SK-N-SH (cell line): ENCODE data around the gene SRRM4.

Source experiments
- CHD2 ChIP-seq: fragments of 150-350 bp; IDR thresholded peaks from 2 replicates; pipeline ENCODE4 v1.6.1; 2018; ENCODE audit warnings: low read length; ENCODE audit not compliant: partially characterized antibody
- CTCF ChIP-seq: fragments of 200-600 bp; sonication (generic); IDR thresholded peaks from 2 replicates; pipeline ENCODE4 v1.6.1; 2017; ENCODE audit warnings: antibody characterized with exemption, mild to moderate bottlenecking, moderate library complexity
- GABPA ChIP-seq: IDR thresholded peaks from 2 replicates; pipeline ENCODE4 v1.4.0; 2012; ENCODE audit warnings: low read depth, mild to moderate bottlenecking
- GATA2 ChIP-seq: sonication (generic); formaldehyde crosslinking; IDR thresholded peaks from 2 replicates; pipeline ENCODE4 v1.5.0; 2020; ENCODE audit warnings: mild to moderate bottlenecking, missing genetic modification reagents
- MAX ChIP-seq: IDR thresholded peaks from 2 replicates; pipeline ENCODE4 v1.4.0; 2012; ENCODE audit warnings: low read depth
- NRF1 ChIP-seq: IDR thresholded peaks from 2 replicates; pipeline ENCODE4 v1.6.1; 2012; ENCODE audit warnings: low read depth, mild to moderate bottlenecking, low read length
- POLR2AphosphoS5 ChIP-seq: IDR thresholded peaks from 2 replicates; pipeline ENCODE4 v1.6.1; 2012; ENCODE audit warnings: low read depth, low read length
- RFX5 ChIP-seq: IDR thresholded peaks from 2 replicates; pipeline ENCODE4 v1.6.1; 2012; ENCODE audit warnings: mild to moderate bottlenecking, improper control_type of control experiment, low read length
- SIN3A ChIP-seq: IDR thresholded peaks from 2 replicates; pipeline ENCODE4 v1.6.1; 2012; ENCODE audit warnings: low read depth, mild to moderate bottlenecking, low read length, moderate library complexity, borderline replicate concordance
- SMC3 ChIP-seq: IDR thresholded peaks from 2 replicates; pipeline ENCODE4 v1.6.1; 2012; ENCODE audit warnings: low read depth, low read length, improper control_type of control experiment
- TAF1 ChIP-seq: IDR thresholded peaks from 2 replicates; pipeline ENCODE4 v1.6.1; 2012; ENCODE audit warnings: low read depth, mild to moderate bottlenecking, low read length, moderate library complexity, borderline replicate concordance
- USF2 ChIP-seq: fragments of 150-350 bp; IDR thresholded peaks from 2 replicates; pipeline ENCODE4 v1.6.1; 2017; ENCODE audit warnings: antibody characterized with exemption, low read length, low read depth, borderline replicate concordance
- ZBTB33 ChIP-seq: IDR thresholded peaks from 2 replicates; pipeline ENCODE4 v1.4.0; 2012; ENCODE audit warnings: low read depth, borderline replicate concordance

- TF ChIP-seq CTCF (no peak), GABPA (no peak), POLR2AphosphoS5 (no peak), NRF1 (no peak), USF2 (no peak), RFX5 (no peak), ZBTB33 (no peak), SMC3 (no peak), GATA2 (CRISPR knock-in tag) (peak; percentile 84), SIN3A (no peak), CHD2 (no peak), TAF1 (no peak), MAX (no peak)
These were observed 90.4 kb downstream of the SRRM4 start for GRCh38 chr12:119071638-119072231.
